HL-60/S4 (cell line): Measurements from ENCODE around the gene HOXC4.

Experiments used
- in situ Hi-C: fragments of 300-500 bp; cut with MboI; formaldehyde crosslinking; loops from 2 replicates; pipeline ENCODE4 v1.14.3; 2022; ENCODE audit warnings: low sequenced_read_pairs

Gene HOXC4

GRCh38 chr12:54015018-54015931 is 38.4 kb upstream of the HOXC4 start:
- in situ Hi-C loops: no loop called here

- in situ Hi-C loops: no loop called here
These were observed 37.6 kb upstream of the HOXC4 start for GRCh38 chr12:54016051-54016450.

GRCh38 chr12:54016478-54016964 is 37.1 kb upstream of the HOXC4 start:
- in situ Hi-C loops: no loop called here

GRCh38 chr12:54017027-54017788 is 36.4 kb upstream of the HOXC4 start:
- in situ Hi-C loops: no loop called here

- in situ Hi-C loops: no loop called here
These were observed 35.7 kb upstream of the HOXC4 start for GRCh38 chr12:54017878-54018467.

GRCh38 chr12:54018468-54018984 is 35.1 kb upstream of the HOXC4 start:
- in situ Hi-C loops: no loop called here

- in situ Hi-C loops: no loop called here
These were observed 34.4 kb upstream of the HOXC4 start for GRCh38 chr12:54019091-54019811.

- in situ Hi-C loops: loop anchor here (10.0 kb wide), 1 partner anchor 175 kb away; no protein-coding TSS in a partner anchor
These were observed 33.6 kb upstream of the HOXC4 start for GRCh38 chr12:54019924-54020590.

- in situ Hi-C loops: loop anchor here (10.0 kb wide), 1 partner anchor 174 kb away; no protein-coding TSS in a partner anchor
These were observed 32.8 kb upstream of the HOXC4 start for GRCh38 chr12:54020591-54021405.

- in situ Hi-C loops: loop anchor here (10.0 kb wide), 1 partner anchor 173 kb away; no protein-coding TSS in a partner anchor
These were observed 32.1 kb upstream of the HOXC4 start for GRCh38 chr12:54021432-54022013.

- in situ Hi-C loops: loop anchor here (10.0 kb wide), 1 partner anchor 172 kb away; no protein-coding TSS in a partner anchor
These were observed 30.4 kb upstream of the HOXC4 start for GRCh38 chr12:54022960-54023884.

- in situ Hi-C loops: loop anchor here (10.0 kb wide), 1 partner anchor 171 kb away; no protein-coding TSS in a partner anchor
These were observed 29.5 kb upstream of the HOXC4 start for GRCh38 chr12:54024127-54024526.

GRCh38 chr12:54024581-54025305 is 28.9 kb upstream of the HOXC4 start:
- in situ Hi-C loops: loop anchor here (10.0 kb wide), 1 partner anchor 170 kb away; no protein-coding TSS in a partner anchor

GRCh38 chr12:54025499-54026405 is 27.9 kb upstream of the HOXC4 start:
- in situ Hi-C loops: loop anchor here (10.0 kb wide), 1 partner anchor 169 kb away; no protein-coding TSS in a partner anchor
